Adrenal gland (tissue), 12 donors: ENCODE data around the gene LDLRAP1. TPM values are rescaled to one million over a fixed set of nuclear protein-coding genes. Genes with fewer than 3 reads are reported as not detected.
A peak's percentile ranks its signal among the peaks of the same experiment; 100 is the strongest.

Experiments
- DNase-seq, 7 donors: peaks; one replicate each; pipeline ENCODE4 v3.0.0-alpha.2; 2019 to 2020
- H3K27ac ChIP-seq, 5 donors: fragments of 200-600 bp; sonication (generic) in 4 of 5; 1 replicate in 3 of 5; 2 replicates in 2 of 5; pipeline versions ENCODE4 v1.5.1 to v1.8.0; 2016 to 2020; ENCODE audit warnings: mild to moderate bottlenecking in 1 of 5
- H3K27me3 ChIP-seq: fragments of 200-600 bp; 2 replicates; pipeline ENCODE4 v1.8.0; 2021
- H3K36me3 ChIP-seq, 2 donors: fragments of 200-600 bp; replicated peaks in 1 of 2; 1 replicate in 1 of 2; 2 replicates in 1 of 2; pipeline versions ENCODE4 v1.5.1 to v1.8.0; 2018 to 2022
- H3K4me1 ChIP-seq, 2 donors: fragments of 200-600 bp; replicated peaks in 1 of 2; 1 replicate in 1 of 2; 2 replicates in 1 of 2; pipeline versions ENCODE4 v1.5.1 to v1.8.0; 2018 to 2021
- H3K4me3 ChIP-seq, 4 donors: fragments of 200-600 bp; sonication (generic) in 3 of 4; one replicate each; pipeline ENCODE4 v1.5.1; 2016 to 2018
- H3K9me3 ChIP-seq, 3 donors: fragments of 200-600 bp; sonication (generic) in 1 of 3; replicated peaks in 1 of 3; 1 replicate in 2 of 3; 2 replicates in 1 of 3; pipeline versions ENCODE4 v1.5.1 to v1.8.0; 2016 to 2021
- CTCF ChIP-seq, 6 experiments: fragments of 450-650 bp in 4 of 6; fragments of 200-600 bp in 2 of 6; sonication (generic) in 1 of 6; IDR thresholded peaks; 1 replicate in 5 of 6; 2 replicates in 1 of 6; pipeline versions ENCODE4 v1.5.1 to v1.8.0; 2016 to 2021; ENCODE audit warnings: antibody characterized with exemption in 6 of 6, mild to moderate bottlenecking in 2 of 6, moderate library complexity in 1 of 6
- POLR2A ChIP-seq, 2 donors: fragments of 450-650 bp; IDR thresholded peaks; one replicate each; pipeline ENCODE4 v1.6.1; 2017; ENCODE audit warnings: antibody characterized with exemption in 2 of 2, mild to moderate bottlenecking in 2 of 2, moderate library complexity in 1 of 2
- WGBS, 4 donors: extraction: QIAGEN DNeasy Blood & Tissue Kit in 2 of 4; methylation state at CpG; one replicate each; pipeline versions ENCODE4 v1.1.5 to v1.1.7; 2013 to 2017; 5-methylcytosine and 5-hydroxymethylcytosine counted together
- intact Hi-C, 2 donors: fragments of 100-400 bp; cut with DNase I; formaldehyde crosslinking; loops; one replicate each; pipeline versions ENCODE4 v1.14.1 to v1.15.0; 2022 to 2023
- polyA plus RNA-seq, 3 donors: library from polyadenylated mRNA; stranded (reverse); fragments of 200-250 nt in 2 of 3; fragments of 350-450 nt in 1 of 3; fragmentation: Illumina TruSeq in 1 of 3; extraction: RNeasy Lipid Tissue Mini Kit (QIAGEN cat#74804) in 1 of 3; gene quantifications; one replicate each; pipeline ENCODE4 v1.2.3, GENCODE V29; 2013 to 2014
- total RNA-seq, 9 donors: library from RNA; depleted of rRNA in 4 of 9; stranded (reverse); fragments of >200 nt in 4 of 9; fragments of 120-200 nt in 1 of 9; fragmentation: NEBNext Ultra II Directional in 1 of 9; extraction: Animal tissue kit (Norgen Biotek cat#: 25700) in 1 of 9; gene quantifications; one replicate each; pipeline versions ENCODE4 v1.1.0 to v1.2.4, GENCODE V29; 2013 to 2023
- donor health status: healthy with polysubstance abuse.
- donor health status: Bipolar disorder and iron deficiency.
- donor health status: DM: yes; HTN: yes; CAD: no.
- donor health status: DM: no; HTN: no; CAD: no.
- donor health status: DM: no; HTN: no; CAD: no.
- donor health status: DM: yes; HTN: yes; CAD: no.

Gene LDLRAP1
- total and polyA plus RNA-seq, 12 donors: 6.8 to 39.1 (median 27.3) TPM

DNA sequence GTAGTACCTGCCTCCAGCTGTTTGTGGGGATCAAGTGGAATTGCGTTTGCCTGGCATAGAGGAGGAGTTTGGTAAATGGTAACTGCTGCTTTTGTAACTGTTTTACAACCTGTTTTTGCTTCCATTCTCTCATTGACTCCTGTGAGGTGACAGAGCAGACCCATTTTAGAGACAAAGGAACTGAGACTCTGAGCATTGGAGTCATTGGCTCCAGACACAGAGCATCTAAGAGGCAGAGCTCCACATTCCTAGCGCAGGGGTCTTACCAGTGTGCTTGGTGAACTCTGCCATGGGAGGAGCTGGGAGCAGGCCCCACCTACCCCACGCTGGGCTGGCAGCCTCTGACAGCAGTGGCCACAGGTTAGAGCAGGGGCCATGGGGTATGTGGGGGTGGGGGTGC is 2.4 kb downstream of the LDLRAP1 start:
- no peak for TF ChIP-seq CTCF (IDR thresholded peaks at IDR 0.05)
- no peak for TF ChIP-seq POLR2A (IDR thresholded peaks at IDR 0.05)
- H3K36me3 ChIP-seq: no peaks in the 10 kb centered on the region
- H3K27ac ChIP-seq: peak overlapping the region in 1 of 5 donors; percentile 52
- intact Hi-C loops: no loop called here
- 72 to 89% (median 78%) methylated on average over 1 to 3 of the region's 3 CpGs for WGBS, 4 donors
- no peak overlapping the region for H3K4me3 ChIP-seq
- H3K4me1 ChIP-seq: peaks cover 16 to 53% of the 10 kb centered on the region in 2 donors
- DNase-seq: no peak
- H3K27me3 ChIP-seq: no peaks in the 10 kb centered on the region
- H3K9me3 ChIP-seq: no peaks in the 10 kb centered on the region

- WGBS, 4 donors: 33 to 80% (median 44%) methylated on average over 1 of the region's 1 CpG; no CpG with 5 or more reads in 1 of the 4 donors
- peak overlapping the region in 1 of 5 donors; percentile 52 for H3K27ac ChIP-seq
- intact Hi-C loops: no loop called here
Measured at GRCh38 chr1:25546193-25546592, 2.8 kb downstream of the LDLRAP1 start.

DNA sequence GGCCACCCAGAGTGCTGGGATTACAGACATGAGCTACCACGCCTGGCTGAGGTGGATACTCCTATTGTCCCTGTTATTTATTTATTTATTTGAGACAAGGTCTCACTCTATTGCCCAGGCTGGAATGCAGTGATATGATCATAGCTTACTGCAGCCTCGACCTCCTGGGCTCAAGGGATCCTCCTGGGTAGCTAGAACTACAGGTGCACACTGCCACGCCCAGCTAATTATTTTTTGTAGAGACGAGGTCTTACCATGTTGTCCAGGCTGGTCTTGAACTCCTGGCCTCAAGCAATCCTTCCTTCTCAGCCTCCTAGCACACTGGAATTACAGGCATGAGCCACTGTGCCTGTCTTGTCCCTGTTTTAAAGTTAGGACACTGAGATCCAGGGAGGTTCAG is 5.2 kb downstream of the LDLRAP1 start:
- intact Hi-C loops: no loop called here
- DNase-seq: no peak
- Histone ChIP-seq H3K27ac (peak overlapping the region in 3 of 5 donors; percentile 21 to 84 (median 66)), H3K27me3 (no peaks in the 10 kb centered on the region), H3K36me3 (no peaks in the 10 kb centered on the region), H3K4me3 (no peak overlapping the region), H3K4me1 (peaks cover 22 to 62% of the 10 kb centered on the region in 2 donors), H3K9me3 (no peaks in the 10 kb centered on the region)
- TF ChIP-seq CTCF (IDR thresholded peaks at IDR 0.05): no peak
- TF ChIP-seq POLR2A (IDR thresholded peaks at IDR 0.05): no peak
- WGBS, 4 donors: 82 to 89% (median 86%) methylated on average over 4 of the region's 4 CpGs

More at GRCh38 chr1:25546193-25546592, 2.8 kb downstream of the LDLRAP1 start:
- Histone ChIP-seq H3K4me3 (no peak overlapping the region), H3K36me3 (no peaks in the 10 kb centered on the region), H3K4me1 (peaks cover 20 to 57% of the 10 kb centered on the region in 2 donors), H3K27me3 (no peaks in the 10 kb centered on the region), H3K9me3 (no peaks in the 10 kb centered on the region)
- TF ChIP-seq POLR2A (IDR thresholded peaks at IDR 0.05) (no peak), CTCF (IDR thresholded peaks at IDR 0.05) (no peak)
- no peak for DNase-seq

- H3K36me3 ChIP-seq: no peaks in the 10 kb centered on the region
- no peaks in the 10 kb centered on the region for H3K9me3 ChIP-seq
- WGBS, 4 donors: 60 to 71% (median 63%) methylated on average over 9 to 19 of the region's 19 CpGs
- DNase-seq: peak in 2 of 7 donors; percentile 37 to 41
- peaks cover 22 to 65% of the 10 kb centered on the region in 2 donors for H3K4me1 ChIP-seq
- TF ChIP-seq POLR2A (IDR thresholded peaks at IDR 0.05): no peak
- no peak for TF ChIP-seq CTCF (IDR thresholded peaks at IDR 0.05)
- intact Hi-C loops: no loop called here
- H3K27ac ChIP-seq: peak overlapping the region in 4 of 5 donors; percentile 44 to 84 (median 61)
- H3K4me3 ChIP-seq: no peak overlapping the region
- no peaks in the 10 kb centered on the region for H3K27me3 ChIP-seq
Measured at GRCh38 chr1:25549273-25550154, 6.1 kb downstream of the LDLRAP1 start.
